ENCODE measurements around the gene QRFPR. TPM values are rescaled to one million over a fixed set of nuclear protein-coding genes. Genes with fewer than 3 reads are reported as not detected.

Gene QRFPR
- total and polyA plus RNA-seq, 10 of the 15 experiments (the other 5 are each of a cell fraction or from before 2014, with no cell fraction given), result not detected

- FAIRE-seq, result no peak
- Histone ChIP-seq H3K27ac (ENCODE audit: control insufficient read depth, insufficient read depth) (no peak overlapping the region), H3K9ac (ENCODE audit: control insufficient read depth, insufficient read depth, low read length) (no peak overlapping the region), H3K36me3 (ENCODE audit: control insufficient read depth in 2 of 2, insufficient read depth in 2 of 2, low read length in 1 of 2) (no peaks in the 10 kb centered on the region), H3K4me2 (ENCODE audit: control insufficient read depth, insufficient read depth) (no peak overlapping the region), H3K79me2 (ENCODE audit: control insufficient read depth, insufficient read depth, low read length) (no peaks in the 10 kb centered on the region), H3K27me3 (replicated peaks in 1 of 2; ENCODE audit: control insufficient read depth in 2 of 2, insufficient read depth in 2 of 2, low read length in 1 of 2) (no peaks in the 10 kb centered on the region; a peak in 1 of 4 replicates), H3K4me1 (ENCODE audit: control insufficient read depth, insufficient read depth, low read length) (no peaks in the 10 kb centered on the region), H4K20me1 (ENCODE audit: control insufficient read depth, insufficient read depth) (no peaks in the 10 kb centered on the region), H3K9me3 (replicated peaks; ENCODE audit: control insufficient read depth, insufficient read depth, low read length) (no peaks in the 10 kb centered on the region), H3K4me3 (no peak overlapping the region), H2AFZ (ENCODE audit: control insufficient read depth, low read depth, low read length) (no peak overlapping the region)
- no peak for ATAC-seq
- in situ Hi-C loops (cut with MboI), result no loop called here
- ChIA-PET RAD21 (ENCODE audit: unreplicated experiment) (no interaction called here), POLR2A (no interaction called here), CTCF (interaction anchor here (1.2 kb wide), 1 partner anchor 25 kb away, joined by 4 read pairs; no protein-coding TSS in a partner anchor), SMC1A (ENCODE audit: uncharacterized antibody, unreplicated experiment) (no interaction called here)
- 5% methylated on average over 2 of the region's 2 CpGs for WGBS (ENCODE audit: insufficient coverage, insufficient replicate concordance, low lambda C conversion rate, missing lambda C conversion rate)
- intact Hi-C loops (cut with micrococcal nuclease; ENCODE audit: unreplicated experiment), result no loop called here
- no TSS peak for BruUV-seq (replicated peaks)
- no peak for DNase-seq (ENCODE audit: low read depth, low spot score)
- no peak for TF ChIP-seq JUNB (IDR thresholded peaks at IDR 0.05)
- TF ChIP-seq IRF5 (IDR thresholded peaks at IDR 0.05; ENCODE audit: borderline replicate concordance), result no peak
- TF ChIP-seq EP300 (IDR thresholded peaks at IDR 0.05; ENCODE audit: borderline replicate concordance in 1 of 2, control insufficient read depth in 1 of 2, low read depth in 2 of 2, low read length in 2 of 2), result no peak
- no peak for TF ChIP-seq SUZ12 (IDR thresholded peaks at IDR 0.05; ENCODE audit: unreplicated experiment)
- no peak for TF ChIP-seq REST (IDR thresholded peaks at IDR 0.05; ENCODE audit: low read depth, low read length)
- no peak for TF ChIP-seq MXI1 (IDR thresholded peaks at IDR 0.05; ENCODE audit: low read depth, low read length)
- TF ChIP-seq ELK1 (IDR thresholded peaks at IDR 0.05; ENCODE audit: low read depth, low read length), result no peak
- no peak for TF ChIP-seq WRNIP1 (IDR thresholded peaks at IDR 0.05; ENCODE audit: borderline replicate concordance, low read depth, low read length)
- TF ChIP-seq USF2 (IDR thresholded peaks at IDR 0.05; ENCODE audit: borderline replicate concordance, low read depth, low read length), result no peak
- no peak for TF ChIP-seq DPF2 (IDR thresholded peaks at IDR 0.05)
- no peak for TF ChIP-seq PML (IDR thresholded peaks at IDR 0.05; ENCODE audit: low read length)
- TF ChIP-seq NBN (IDR thresholded peaks at IDR 0.05), result no peak
- TF ChIP-seq ZNF687 (IDR thresholded peaks at IDR 0.05), result no peak
Measured at GRCh38 chr4:121428721-121429120, 47.9 kb upstream of the QRFPR start.

All from GM12878 (cell line).